Spleen (tissue), 11 donors: ENCODE results near the gene GTF2I. TPM values are rescaled to one million over a fixed set of nuclear protein-coding genes. Genes with fewer than 3 reads are reported as not detected.
A peak's percentile ranks its signal among the peaks of the same experiment; 100 is the strongest.

ENCODE experiments used
- DNase-seq: peaks from one replicate; pipeline ENCODE4 v3.0.0-alpha.2; 2020
- H3K27ac ChIP-seq, 8 donors: fragments of 200-600 bp; sonication (generic) in 7 of 8; 1 replicate in 4 of 8; 2 replicates in 4 of 8; pipeline versions ENCODE4 v1.5.0 to v1.8.0; 2016 to 2021; ENCODE audit warnings: inconsistent platforms in 4 of 8, mild to moderate bottlenecking in 4 of 8, moderate library complexity in 1 of 8
- H3K27me3 ChIP-seq, 7 donors: fragments of 200-600 bp; sonication (generic) in 6 of 7; replicated peaks in 1 of 7; 1 replicate in 4 of 7; 2 replicates in 3 of 7; pipeline versions ENCODE4 v1.5.0 to v1.8.0; 2016 to 2021; ENCODE audit warnings: inconsistent platforms in 3 of 7, mild to moderate bottlenecking in 1 of 7
- H3K36me3 ChIP-seq, 6 donors: fragments of 200-600 bp; sonication (generic) in 5 of 6; 1 replicate in 4 of 6; 2 replicates in 2 of 6; pipeline versions ENCODE4 v1.5.0 to v1.8.0; 2016 to 2021; ENCODE audit warnings: inconsistent platforms in 2 of 6
- H3K4me1 ChIP-seq, 6 donors: fragments of 200-600 bp; sonication (generic) in 5 of 6; 1 replicate in 3 of 6; 2 replicates in 3 of 6; pipeline versions ENCODE4 v1.5.0 to v1.8.0; 2016 to 2021; ENCODE audit warnings: inconsistent platforms in 3 of 6
- H3K4me3 ChIP-seq, 8 donors: fragments of 200-600 bp; sonication (generic) in 7 of 8; 1 replicate in 4 of 8; 2 replicates in 4 of 8; pipeline versions ENCODE4 v1.5.0 to v1.8.0; 2016 to 2021; ENCODE audit warnings: inconsistent platforms in 4 of 8, mild to moderate bottlenecking in 4 of 8, moderate library complexity in 2 of 8
- H3K9me3 ChIP-seq, 8 donors: fragments of 200-600 bp; sonication (generic) in 7 of 8; 1 replicate in 4 of 8; 2 replicates in 4 of 8; pipeline versions ENCODE4 v1.5.0 to v1.8.0; 2016 to 2021; ENCODE audit warnings: inconsistent platforms in 4 of 8
- CTCF ChIP-seq, 11 experiments: fragments of 200-600 bp in 7 of 11; fragments of 450-650 bp in 4 of 11; sonication (generic) in 4 of 11; IDR thresholded peaks in 8 of 11; conservative IDR thresholded peaks in 3 of 11; 1 replicate in 7 of 11; 2 replicates in 4 of 11; pipeline versions ENCODE4 v1.4.0 to v1.8.0; 2016 to 2021; ENCODE audit warnings: antibody characterized with exemption in 11 of 11, inconsistent platforms in 4 of 11, mild to moderate bottlenecking in 1 of 11
- POLR2A ChIP-seq, 3 donors: fragments of 450-650 bp; IDR thresholded peaks; one replicate each; pipeline ENCODE4 v1.5.1; 2017; ENCODE audit warnings: antibody characterized with exemption in 3 of 3, mild to moderate bottlenecking in 1 of 3
- POLR2AphosphoS5 ChIP-seq, 3 donors: sonication (generic); formaldehyde crosslinking; IDR thresholded peaks; one replicate each; pipeline ENCODE4 v1.5.1; 2017; ENCODE audit warnings: antibody characterized with exemption in 3 of 3
- WGBS, 5 donors: extraction: QIAGEN DNeasy Blood & Tissue Kit in 3 of 5; methylation state at CpG; one replicate each; pipeline versions ENCODE4 v1.1.5 to v1.1.7; 2013 to 2018; 5-methylcytosine and 5-hydroxymethylcytosine counted together
- intact Hi-C: fragments of 100-400 bp; cut with DNase I; formaldehyde crosslinking; loops from one replicate; pipeline ENCODE4 v1.15.0; 2023; ENCODE audit warnings: low total_unique reads
- polyA plus RNA-seq, 3 donors: library from polyadenylated mRNA; stranded (reverse); fragments of 200-250 nt; gene quantifications; one replicate each; pipeline ENCODE4 v1.2.1, GENCODE V29; 2013
- total RNA-seq, 7 donors: library from RNA; depleted of rRNA in 3 of 7; stranded (reverse); fragments of >200 nt in 3 of 7; fragmentation: NEBNext Ultra II Directional in 4 of 7; extraction: Animal tissue kit (Norgen Biotek cat#: 25700) in 4 of 7; gene quantifications; one replicate each; pipeline versions ENCODE4 v1.1.0 to v1.2.1, GENCODE V29; 2016 to 2021
- donor health status: healthy with polysubstance abuse.
- donor health status: DM: no; HTN: no; CAD: no; lungs with moderate emphysema.
- donor health status: DM: no; HTN: no; CAD: no.
- donor health status: Bipolar disorder and iron deficiency.
- donor health status: healthy.
- donor health status: DM: no; HTN: no; CAD: no.
- donor health status: DM: yes; HTN: yes; CAD: no.

Gene GTF2I
- total and polyA plus RNA-seq, 10 donors, result 13.5 to 257 (median 180) TPM

- TF ChIP-seq CTCF (IDR thresholded peaks at IDR 0.05 in 8 of 11, conservative IDR thresholded peaks at IDR 0.05 in 3 of 11) (no peak), POLR2AphosphoS5 (IDR thresholded peaks at IDR 0.05) (no peak), POLR2A (IDR thresholded peaks at IDR 0.05) (no peak)
- no peak overlapping the region for H3K27ac ChIP-seq
- H3K9me3 ChIP-seq, result peaks cover 6 to 13% (median 10%) of the 10 kb centered on the region in 8 donors
- H3K36me3 ChIP-seq, result peaks cover 3 to 100% (median 88%) of the 10 kb centered on the region in 6 donors
- no peak for DNase-seq
- intact Hi-C loops, result no loop called here
- H3K4me1 ChIP-seq, result no peaks in the 10 kb centered on the region
- no peak overlapping the region for H3K4me3 ChIP-seq
- no peaks in the 10 kb centered on the region for H3K27me3 ChIP-seq
- 84 to 89% (median 87%) methylated on average over 7 of the region's 7 CpGs for WGBS, 5 donors
These were observed 51.2 kb downstream of the GTF2I start for GRCh38 chr7:74708569-74709275.

- intact Hi-C loops, result no loop called here
- no peak for TF ChIP-seq POLR2AphosphoS5 (IDR thresholded peaks at IDR 0.05)
- peak in 1 of 11 experiments; percentile 24 for TF ChIP-seq CTCF (IDR thresholded peaks at IDR 0.05 in 8 of 11, conservative IDR thresholded peaks at IDR 0.05 in 3 of 11)
- no peaks in the 10 kb centered on the region for H3K27me3 ChIP-seq
- H3K4me1 ChIP-seq, result no peaks in the 10 kb centered on the region
- H3K27ac ChIP-seq, result no peak overlapping the region
- 94 to 98% (median 96%) methylated on average over 10 of the region's 10 CpGs for WGBS, 5 donors
- peaks cover 7 to 100% (median 86%) of the 10 kb centered on the region in 6 donors for H3K36me3 ChIP-seq
- peaks cover 6 to 17% (median 14%) of the 10 kb centered on the region in 8 donors for H3K9me3 ChIP-seq
- H3K4me3 ChIP-seq, result no peak overlapping the region
- no peak for DNase-seq
These were observed 52.6 kb downstream of the GTF2I start for GRCh38 chr7:74709880-74710671.

GRCh38 chr7:74713567-74713966 lies 56.0 kb downstream of the GTF2I start:
- no peak for DNase-seq
- H3K9me3 ChIP-seq, result peaks cover 6 to 17% (median 14%) of the 10 kb centered on the region in 8 donors
- intact Hi-C loops, result no loop called here
- no peaks in the 10 kb centered on the region for H3K27me3 ChIP-seq
- H3K4me1 ChIP-seq, result no peaks in the 10 kb centered on the region
- TF ChIP-seq POLR2A (IDR thresholded peaks at IDR 0.05) (no peak), POLR2AphosphoS5 (IDR thresholded peaks at IDR 0.05) (no peak), CTCF (IDR thresholded peaks at IDR 0.05 in 8 of 11, conservative IDR thresholded peaks at IDR 0.05 in 3 of 11) (no peak)
- no peak overlapping the region for H3K27ac ChIP-seq
- peaks cover 10 to 100% (median 77%) of the 10 kb centered on the region in 6 donors for H3K36me3 ChIP-seq
- H3K4me3 ChIP-seq, result no peak overlapping the region

GRCh38 chr7:74717889-74718288 lies 60.4 kb downstream of the GTF2I start:
- Histone ChIP-seq H3K9me3 (peaks cover 6 to 14% (median 11%) of the 10 kb centered on the region in 8 donors), H3K36me3 (peaks cover 10 to 100% (median 75%) of the 10 kb centered on the region in 6 donors), H3K27me3 (no peaks in the 10 kb centered on the region), H3K4me3 (no peak overlapping the region), H3K27ac (no peak overlapping the region), H3K4me1 (no peaks in the 10 kb centered on the region)
- no peak for TF ChIP-seq POLR2A (IDR thresholded peaks at IDR 0.05)
- no peak for TF ChIP-seq CTCF (IDR thresholded peaks at IDR 0.05 in 8 of 11, conservative IDR thresholded peaks at IDR 0.05 in 3 of 11)
- TF ChIP-seq POLR2AphosphoS5 (IDR thresholded peaks at IDR 0.05), result no peak
- DNase-seq, result no peak
- intact Hi-C loops, result no loop called here
- 90 to 94% (median 93%) methylated on average over 9 of the region's 9 CpGs for whole genome bisulfite sequencing, 5 donors
